ENCODE data around the gene RCAN2. TPM values are rescaled to one million over a fixed set of nuclear protein-coding genes. Genes with fewer than 3 reads are reported as not detected.

RCAN2 gene
- polyA plus RNA-seq, 3 donors: 1.9 to 8.4 (median 4.7) TPM

- H3K27ac ChIP-seq (ENCODE audit: low read depth, low read length): no peak overlapping the region
- WGBS, 3 donors: 51 to 72% (median 61%) methylated on average over 4 of the region's 4 CpGs
Observed at GRCh38 chr6:46453216-46453615, 38.0 kb downstream of the RCAN2 start.

GRCh38 chr6:46452312-46452917 lies 38.8 kb downstream of the RCAN2 start:
- no peak overlapping the region for H3K27ac ChIP-seq (ENCODE audit: low read depth, low read length)
- WGBS, 3 donors: 94 to 98% (median 96%) methylated on average over 3 of the region's 3 CpGs

GRCh38 chr6:46451343-46451742 lies 39.9 kb downstream of the RCAN2 start:
- WGBS, 3 donors: 41 to 69% (median 59%) methylated on average over 4 of the region's 4 CpGs
- no peak overlapping the region for H3K27ac ChIP-seq (ENCODE audit: low read depth, low read length)

- 74 to 95% (median 93%) methylated on average over 3 of the region's 3 CpGs for WGBS, 3 donors
- H3K27ac ChIP-seq (ENCODE audit: low read depth, low read length): no peak overlapping the region
Observed at GRCh38 chr6:46444772-46445454, 46.3 kb downstream of the RCAN2 start.

GRCh38 chr6:46443623-46444022 lies 47.6 kb downstream of the RCAN2 start:
- WGBS, 3 donors: 85 to 87% (median 86%) methylated on average over 3 of the region's 3 CpGs
- no peak overlapping the region for H3K27ac ChIP-seq (ENCODE audit: low read depth, low read length)

- no peak overlapping the region for H3K27ac ChIP-seq (ENCODE audit: low read depth, low read length)
- WGBS, 3 donors: 10 to 31% (median 20%) methylated on average over 1 of the region's 1 CpG
Observed at GRCh38 chr6:46440641-46441040, 50.6 kb downstream of the RCAN2 start.

- no peak overlapping the region for H3K27ac ChIP-seq (ENCODE audit: low read depth, low read length)
Observed at GRCh38 chr6:46440141-46440540, 51.1 kb downstream of the RCAN2 start.

GRCh38 chr6:46438245-46438644 lies 53.0 kb downstream of the RCAN2 start:
- 91 to 96% (median 95%) methylated on average over 4 of the region's 4 CpGs for WGBS, 3 donors
- no peak overlapping the region for H3K27ac ChIP-seq (ENCODE audit: low read depth, low read length)

More at GRCh38 chr6:46440141-46440540, 51.1 kb downstream of the RCAN2 start:
- 36 to 82% (median 39%) methylated on average over 2 of the region's 2 CpGs for WGBS, 3 donors

- H3K27ac ChIP-seq (ENCODE audit: low read depth, low read length): no peak overlapping the region
Observed at GRCh38 chr6:46437671-46438221, 53.5 kb downstream of the RCAN2 start.

- no peak overlapping the region for H3K27ac ChIP-seq (ENCODE audit: low read depth, low read length)
Observed at GRCh38 chr6:46422619-46423018, 68.6 kb downstream of the RCAN2 start.

- H3K27ac ChIP-seq (ENCODE audit: low read depth, low read length): no peak overlapping the region
- WGBS, 3 donors: 93 to 94% (median 93%) methylated on average over 3 of the region's 3 CpGs
Observed at GRCh38 chr6:46421939-46422338, 69.3 kb downstream of the RCAN2 start.

- H3K27ac ChIP-seq (ENCODE audit: low read depth, low read length): no peak overlapping the region
- WGBS, 3 donors: 54 to 88% (median 68%) methylated on average over 3 of the region's 3 CpGs
Observed at GRCh38 chr6:46420921-46421638, 70.2 kb downstream of the RCAN2 start.

- 1 to 4% (median 3%) methylated on average over 2 of the region's 2 CpGs for WGBS, 3 donors
- H3K27ac ChIP-seq (ENCODE audit: low read depth, low read length): no peak overlapping the region
Observed at GRCh38 chr6:46419576-46420002, 71.7 kb downstream of the RCAN2 start.

GRCh38 chr6:46414398-46414797 lies 76.9 kb downstream of the RCAN2 start:
- WGBS, 3 donors: 41 to 98% (median 52%) methylated on average over 1 of the region's 1 CpG
- no peak overlapping the region for H3K27ac ChIP-seq (ENCODE audit: low read depth, low read length)

GRCh38 chr6:46412662-46413061 lies 78.6 kb downstream of the RCAN2 start:
- H3K27ac ChIP-seq (ENCODE audit: low read depth, low read length): no peak overlapping the region
- WGBS, 3 donors: 61 to 74% (median 69%) methylated on average over 2 of the region's 2 CpGs

- H3K27ac ChIP-seq (ENCODE audit: low read depth, low read length): no peak overlapping the region
- 63 to 85% (median 68%) methylated on average over 3 of the region's 3 CpGs for WGBS, 3 donors
Observed at GRCh38 chr6:46411456-46412197, 79.6 kb downstream of the RCAN2 start.

- WGBS, 3 donors: 16 to 33% (median 26%) methylated on average over 5 of the region's 5 CpGs
- no peak overlapping the region for H3K27ac ChIP-seq (ENCODE audit: low read depth, low read length)
Observed at GRCh38 chr6:46410334-46410953, 80.8 kb downstream of the RCAN2 start.

- H3K27ac ChIP-seq (ENCODE audit: low read depth, low read length): no peak overlapping the region
Observed at GRCh38 chr6:46407776-46408530, 83.3 kb downstream of the RCAN2 start.

More at GRCh38 chr6:46407776-46408530, 83.3 kb downstream of the RCAN2 start:
- 82 to 84% (median 83%) methylated on average over 13 of the region's 13 CpGs for WGBS, 3 donors
